Muscle of leg (tissue), 11 donors: ENCODE data around the gene SPG7. TPM values are rescaled to one million over a fixed set of nuclear protein-coding genes. Genes with fewer than 3 reads are reported as not detected.

ENCODE experiments used
- DNase-seq: peaks from one replicate; pipeline ENCODE4 v3.0.0; 2013
- H3K27ac ChIP-seq: one replicate; pipeline ENCODE4 v1.5.1; 2013; ENCODE audit warnings: mild to moderate bottlenecking, low read length, control low read depth
- H3K27me3 ChIP-seq: one replicate; pipeline ENCODE4 v1.6.1; 2013; ENCODE audit warnings: low read length; ENCODE audit not compliant: control insufficient read depth, insufficient read depth
- H3K36me3 ChIP-seq: one replicate; pipeline ENCODE4 v1.6.1; 2013; ENCODE audit warnings: low read length; ENCODE audit not compliant: control insufficient read depth, insufficient read depth
- H3K4me1 ChIP-seq: one replicate; pipeline ENCODE4 v1.6.1; 2013; ENCODE audit warnings: low read length; ENCODE audit not compliant: control insufficient read depth, insufficient read depth
- H3K4me3 ChIP-seq: one replicate; pipeline ENCODE4 v1.5.1; 2013; ENCODE audit warnings: low read length, control low read depth
- H3K9me3 ChIP-seq: replicated peaks from 2 replicates; pipeline ENCODE4 v1.6.1; 2013; ENCODE audit warnings: low read depth, low read length; ENCODE audit not compliant: control insufficient read depth
- WGBS: methylation state at CpG from one replicate; pipeline ENCODE4 v1.1.5; 2013; ENCODE audit warnings: missing lambda C conversion rate; ENCODE audit not compliant: insufficient coverage; 5-methylcytosine and 5-hydroxymethylcytosine counted together
- polyA plus RNA-seq, 8 donors: library from polyadenylated mRNA; unstranded; fragments of 120-200 nt; gene quantifications; one replicate each; pipeline versions ENCODE4 v1.2.1 to v1.2.3, GENCODE V29; 2013; ENCODE audit warnings: inconsistent platforms in 1 of 8, low replicate concordance in 1 of 8; ENCODE audit not compliant: insufficient read length in 8 of 8, insufficient read depth in 1 of 8
- total RNA-seq: library from RNA; stranded (reverse); fragments of 120-200 nt; gene quantifications from one replicate; pipeline ENCODE4 v1.2.4, GENCODE V29; 2013

SPG7 gene
- total and polyA plus RNA-seq, 9 donors = 48.2 to 84.9 (median 64.9) TPM

DNA sequence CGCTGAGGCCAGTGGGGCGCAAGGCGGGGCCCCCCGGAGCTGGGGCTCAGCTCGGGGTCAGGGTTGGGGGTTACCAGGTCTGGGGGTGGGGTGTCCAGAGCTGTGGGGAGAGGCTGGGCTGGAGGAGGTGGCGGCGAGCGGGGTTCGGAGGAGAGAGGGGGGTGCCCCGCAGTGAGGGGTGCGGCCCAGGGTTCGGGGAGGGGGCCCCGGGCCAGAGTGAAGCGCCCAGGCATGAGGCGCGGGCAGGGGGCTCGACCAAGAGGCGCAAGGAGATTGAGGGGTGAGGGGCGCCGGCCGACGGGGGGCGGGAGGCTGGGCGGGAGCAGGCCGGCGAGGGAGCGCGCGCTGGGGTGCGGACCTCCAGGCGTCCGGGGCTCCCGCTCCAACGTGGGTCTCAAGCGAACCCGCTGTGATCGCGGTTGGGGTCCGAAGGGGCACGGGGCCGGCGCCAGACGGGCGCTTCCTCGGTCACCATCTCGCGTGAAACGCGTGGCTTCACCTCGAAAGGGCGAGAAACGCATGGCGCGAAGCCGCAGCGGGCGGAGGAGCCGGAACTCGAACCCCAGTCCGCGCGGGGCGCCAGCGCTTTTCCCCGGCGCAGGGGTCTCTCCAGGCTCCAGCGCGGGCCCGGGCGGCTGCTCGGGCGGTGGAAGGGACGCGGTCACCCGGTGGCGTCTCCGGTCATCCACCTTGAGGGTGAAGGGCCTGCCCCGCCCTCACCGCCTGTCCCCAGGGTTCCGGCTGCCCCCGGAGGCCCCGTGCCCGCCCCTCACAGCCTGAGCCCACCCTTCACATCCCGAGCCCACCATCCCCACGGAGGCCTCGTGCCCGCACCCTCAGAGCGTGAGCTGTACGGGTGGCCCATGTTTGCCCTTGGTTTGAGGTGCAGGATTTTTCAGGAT is 68.2 kb downstream of the SPG7 start:
- H3K9me3 ChIP-seq = no peaks in the 10 kb centered on the region
- peaks cover 13% of the 10 kb centered on the region for H3K4me1 ChIP-seq
- H3K4me3 ChIP-seq = no peak overlapping the region
- no peak overlapping the region for H3K27ac ChIP-seq
- WGBS = 9% methylated on average over 77 of the region's 89 CpGs
- H3K36me3 ChIP-seq = no peaks in the 10 kb centered on the region
- DNase-seq = no peak
- peaks cover 70% of the 10 kb centered on the region for H3K27me3 ChIP-seq

DNA sequence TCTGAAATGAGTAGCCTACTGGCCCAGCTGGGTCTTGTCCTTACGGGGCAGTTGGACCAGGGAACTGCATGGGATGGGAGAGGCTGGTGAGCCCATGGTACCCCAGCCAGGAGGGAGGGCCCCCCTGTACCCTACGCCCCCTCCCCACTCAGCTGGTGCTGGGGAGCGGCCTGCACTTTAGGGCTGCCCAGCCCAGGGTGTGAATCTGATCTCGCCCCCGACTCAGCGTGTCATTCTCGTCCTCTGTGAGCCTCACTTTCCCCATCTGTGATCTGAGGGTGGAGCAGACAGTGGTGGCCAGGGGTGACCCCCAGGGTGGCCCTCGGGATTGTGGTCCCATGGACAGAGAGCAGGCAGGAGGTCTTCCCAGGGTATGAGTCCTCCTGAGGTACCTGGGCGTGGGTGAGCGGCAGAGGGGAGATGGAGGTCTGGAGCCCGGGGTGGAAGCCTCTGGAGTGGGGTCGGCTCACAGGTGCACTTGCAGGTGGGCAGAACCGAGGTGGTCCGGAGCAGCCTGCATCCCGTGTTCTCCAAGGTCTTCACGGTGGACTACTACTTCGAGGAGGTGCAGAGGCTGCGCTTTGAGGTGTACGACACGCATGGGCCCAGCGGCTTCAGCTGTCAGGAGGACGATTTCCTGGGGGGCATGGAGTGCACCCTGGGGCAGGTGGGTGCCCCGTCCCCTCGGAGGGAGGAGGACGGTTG is 69.0 kb downstream of the SPG7 start:
- WGBS = 83% methylated on average over 23 of the region's 25 CpGs
- no peaks in the 10 kb centered on the region for H3K9me3 ChIP-seq
- no peaks in the 10 kb centered on the region for H3K36me3 ChIP-seq
- H3K27me3 ChIP-seq = peaks cover 62% of the 10 kb centered on the region
- peaks cover 14% of the 10 kb centered on the region for H3K4me1 ChIP-seq
- no peak for DNase-seq
- no peak overlapping the region for H3K4me3 ChIP-seq
- no peak overlapping the region for H3K27ac ChIP-seq

DNA sequence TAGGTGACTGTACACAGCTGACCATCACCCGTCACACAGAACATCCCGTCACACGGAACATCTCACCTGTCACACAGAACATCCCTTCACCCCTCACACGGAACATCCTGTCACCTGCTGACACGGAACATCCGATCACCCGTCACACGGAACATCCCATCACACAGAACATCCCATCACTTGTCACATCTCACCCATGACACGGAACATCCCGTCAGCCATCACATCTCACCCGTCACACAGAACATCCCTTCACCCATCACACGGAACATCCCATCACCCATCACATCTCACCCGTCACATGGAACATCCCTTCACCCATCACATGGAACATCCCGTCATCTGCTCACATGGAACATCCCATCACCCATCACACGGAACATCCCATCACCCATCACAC is 71.1 kb downstream of the SPG7 start:
- Histone ChIP-seq H3K27me3 (peaks cover 40% of the 10 kb centered on the region), H3K36me3 (no peaks in the 10 kb centered on the region), H3K9me3 (no peaks in the 10 kb centered on the region), H3K27ac (no peak overlapping the region), H3K4me1 (peaks cover 12% of the 10 kb centered on the region), H3K4me3 (no peak overlapping the region)
- WGBS = 93% methylated on average over 15 of the region's 15 CpGs
- DNase-seq = no peak

DNA sequence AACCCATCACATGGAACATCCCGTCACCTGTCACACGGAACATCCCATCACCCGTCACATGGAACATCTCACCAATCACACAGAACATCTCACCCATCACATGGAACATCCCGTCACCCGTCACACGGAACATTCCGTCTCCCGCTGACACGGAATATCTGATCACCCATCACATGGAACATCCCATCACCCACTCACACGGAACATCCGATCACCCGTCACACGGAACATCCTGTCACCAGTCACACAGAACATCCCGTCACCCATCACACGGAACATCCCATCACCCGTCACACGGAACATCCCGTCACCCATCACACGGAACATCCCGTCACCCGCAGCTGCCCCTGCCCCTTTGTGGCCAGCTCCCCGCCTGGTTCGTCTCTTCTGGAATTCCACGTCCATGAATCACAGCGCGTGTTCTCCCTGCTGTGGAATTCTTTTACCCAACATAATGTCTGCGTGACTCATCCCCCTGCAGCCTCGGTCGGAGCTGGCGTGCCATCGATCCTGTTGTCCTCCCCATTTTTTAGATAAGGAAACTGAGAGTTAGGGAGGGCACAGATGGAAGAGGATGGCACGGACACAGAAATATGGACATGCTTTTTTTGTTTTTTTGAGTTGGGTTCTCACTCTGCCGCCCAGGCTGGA is 73.0 kb downstream of the SPG7 start:
- no peak for DNase-seq
- WGBS = 93% methylated on average over 28 of the region's 33 CpGs

DNA sequence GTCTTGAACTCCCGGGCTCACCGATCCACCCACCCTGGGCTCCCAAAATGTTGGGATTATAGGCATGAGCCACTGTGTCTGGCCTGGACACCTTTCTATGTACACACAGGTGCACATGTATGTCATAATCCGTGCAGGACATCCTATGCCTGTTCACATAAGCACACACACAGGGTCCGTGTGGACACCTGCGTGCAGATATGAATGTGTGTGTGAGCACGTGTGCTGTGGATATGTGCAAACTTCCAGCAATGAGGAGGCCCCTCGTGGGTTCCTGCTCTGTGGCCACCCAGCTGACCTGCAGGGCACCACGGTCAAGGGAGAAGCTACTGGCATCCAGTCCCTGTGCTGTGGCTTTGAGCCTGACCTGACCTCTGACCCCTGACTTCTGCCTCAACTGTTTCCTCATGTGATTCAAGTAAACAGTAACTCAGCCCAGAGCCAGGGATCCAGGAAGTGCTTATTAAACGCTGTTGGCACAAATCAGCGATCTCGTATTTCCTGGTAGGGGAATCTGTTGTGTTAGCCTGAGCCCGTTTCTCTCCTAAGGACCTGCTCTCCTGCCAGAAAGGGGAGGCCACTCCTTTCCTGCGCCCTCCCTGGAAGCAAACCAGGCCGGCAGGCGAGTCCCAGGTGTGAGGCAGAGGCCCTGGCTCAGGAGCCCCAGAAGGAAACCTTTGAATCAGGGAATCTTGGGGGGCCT is 73.8 kb downstream of the SPG7 start:
- Histone ChIP-seq H3K27me3 (peaks cover 17% of the 10 kb centered on the region), H3K4me1 (peaks cover 2% of the 10 kb centered on the region), H3K27ac (no peak overlapping the region), H3K4me3 (no peak overlapping the region), H3K36me3 (no peaks in the 10 kb centered on the region), H3K9me3 (no peaks in the 10 kb centered on the region)
- 35% methylated on average over 14 of the region's 15 CpGs for WGBS
- no peak for DNase-seq

More for the DNA sequence above, 73.0 kb downstream of the SPG7 start:
- Histone ChIP-seq H3K27ac (no peak overlapping the region), H3K9me3 (no peaks in the 10 kb centered on the region), H3K4me3 (no peak overlapping the region), H3K27me3 (peaks cover 26% of the 10 kb centered on the region), H3K36me3 (no peaks in the 10 kb centered on the region), H3K4me1 (peaks cover 2% of the 10 kb centered on the region)

DNA sequence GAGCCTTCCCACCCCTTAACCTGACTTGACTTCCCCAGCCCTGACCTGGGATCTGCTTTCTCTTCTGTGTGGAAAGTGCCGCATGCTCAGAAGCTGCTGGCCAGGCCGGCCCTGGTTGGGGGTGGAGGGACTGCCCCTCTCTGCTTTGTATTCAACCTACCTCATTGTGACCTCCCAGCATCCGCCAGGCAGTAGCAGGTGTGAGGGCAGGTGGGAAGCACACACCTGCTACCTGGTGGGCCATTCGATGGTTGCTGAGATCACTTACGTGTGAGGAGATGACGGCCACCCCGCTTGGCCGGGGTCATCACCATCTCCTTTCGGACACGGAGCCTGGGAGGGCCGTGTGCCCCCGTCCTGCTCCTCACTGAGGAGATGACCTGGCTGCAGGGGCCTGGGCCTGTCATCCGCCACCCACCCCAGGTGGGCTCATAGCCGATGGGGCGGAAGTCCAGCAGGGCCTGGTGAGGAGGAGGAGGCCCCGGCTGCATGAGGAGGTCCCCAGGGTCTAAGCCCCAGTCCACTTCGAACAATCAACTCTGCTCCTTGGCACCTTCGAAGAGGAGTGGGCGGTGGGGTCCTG is 74.5 kb downstream of the SPG7 start:
- DNase-seq = no peak
- H3K27ac ChIP-seq = no peak overlapping the region
- no peaks in the 10 kb centered on the region for H3K9me3 ChIP-seq
- no peak overlapping the region for H3K4me3 ChIP-seq
- peaks cover 10% of the 10 kb centered on the region for H3K27me3 ChIP-seq
- 93% methylated on average over 16 of the region's 19 CpGs for WGBS
- H3K36me3 ChIP-seq = no peaks in the 10 kb centered on the region
- H3K4me1 ChIP-seq = peaks cover 2% of the 10 kb centered on the region

DNA sequence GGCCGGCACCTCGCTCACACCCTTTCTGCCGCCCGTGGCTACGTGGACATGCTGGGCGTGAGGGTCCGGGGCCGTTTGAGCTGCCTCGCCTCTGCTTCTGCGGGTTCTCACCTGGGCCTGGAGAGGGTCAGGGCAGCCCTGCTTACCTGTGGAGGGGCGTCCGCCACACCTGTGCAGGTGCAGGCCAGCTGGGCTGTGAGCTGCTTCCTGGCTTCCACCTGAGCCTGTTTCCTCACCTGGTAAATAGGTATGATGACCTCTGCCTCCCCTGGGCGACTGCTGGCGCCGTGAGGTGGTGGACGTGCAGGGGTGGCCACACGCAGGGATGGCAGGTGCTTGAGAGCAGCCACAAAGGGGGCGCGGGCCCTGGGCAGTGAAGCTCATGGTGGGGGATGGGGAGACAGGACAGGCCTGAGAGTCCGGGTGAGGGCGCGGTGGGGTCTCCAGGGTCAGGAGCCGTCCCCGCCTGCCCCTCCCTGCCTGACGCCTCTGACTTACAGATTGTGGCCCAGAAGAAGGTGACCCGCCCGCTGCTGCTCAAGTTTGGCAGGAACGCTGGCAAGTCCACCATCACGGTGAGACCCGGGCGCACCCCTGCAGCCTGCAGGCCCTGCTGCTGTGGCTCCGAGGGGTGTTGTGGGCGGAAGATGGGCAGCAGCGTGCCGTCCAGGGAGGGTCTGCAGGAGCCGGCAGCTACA is 75.1 kb downstream of the SPG7 start:
- no peak overlapping the region for H3K27ac ChIP-seq
- H3K9me3 ChIP-seq = no peaks in the 10 kb centered on the region
- WGBS = 89% methylated on average over 35 of the region's 36 CpGs
- peaks cover 6% of the 10 kb centered on the region for H3K27me3 ChIP-seq
- H3K4me1 ChIP-seq = peaks cover 2% of the 10 kb centered on the region
- H3K4me3 ChIP-seq = no peak overlapping the region
- H3K36me3 ChIP-seq = no peaks in the 10 kb centered on the region
- DNase-seq = no peak

DNA sequence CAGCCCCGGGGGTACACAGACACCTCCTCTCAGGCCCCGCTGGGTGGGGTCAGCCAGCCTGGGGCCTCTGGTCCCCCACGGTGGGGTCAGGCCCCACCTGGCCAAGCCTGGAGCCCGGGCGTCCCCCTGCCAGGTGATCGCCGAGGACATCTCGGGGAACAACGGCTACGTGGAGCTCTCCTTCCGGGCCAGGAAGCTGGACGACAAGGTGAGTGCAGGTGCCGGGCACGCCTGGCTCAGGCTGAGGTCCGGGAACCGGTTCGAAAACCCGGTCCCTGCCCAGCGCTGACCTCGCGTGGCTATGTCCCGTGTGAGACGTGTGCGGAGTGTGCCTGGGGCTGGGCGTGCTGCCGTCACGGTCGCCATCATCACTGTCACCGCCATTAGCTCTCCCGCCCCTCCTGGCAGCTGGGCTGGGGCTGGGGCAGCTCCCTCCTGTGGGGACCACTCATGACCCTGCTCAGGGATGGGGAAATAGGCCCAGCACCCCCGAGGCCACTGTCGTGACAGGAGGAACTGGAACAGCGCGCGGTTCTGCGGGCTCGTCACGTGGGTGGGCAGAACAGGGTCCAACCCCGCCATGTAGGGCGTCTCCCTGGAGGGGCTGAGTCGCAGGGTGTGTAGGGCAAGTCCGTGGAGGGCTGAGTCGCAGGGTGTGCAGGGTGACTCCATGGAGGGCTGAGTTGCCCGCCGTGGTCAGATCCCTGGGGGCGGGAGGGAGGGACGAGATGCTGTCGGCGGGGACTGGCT is 75.9 kb downstream of the SPG7 start:
- Histone ChIP-seq H3K4me1 (peaks cover 2% of the 10 kb centered on the region), H3K9me3 (no peaks in the 10 kb centered on the region), H3K27me3 (no peaks in the 10 kb centered on the region), H3K36me3 (no peaks in the 10 kb centered on the region), H3K27ac (no peak overlapping the region), H3K4me3 (no peak overlapping the region)
- no peak for DNase-seq
- 86% methylated on average over 46 of the region's 49 CpGs for WGBS
